ENCODE measurements around the gene CPN1. TPM values are rescaled to one million over a fixed set of nuclear protein-coding genes. Genes with fewer than 3 reads are reported as not detected.
"Not testable (repeated sequence)": the region's sequence is repeated elsewhere in the genome, so short reads cannot be mapped to it uniquely, and the experiment has no call there.

Gene CPN1
- total RNA-seq, 1 donor from 2014 or later, result not detected

GRCh38 chr10:100089241-100089640 lies 7.6 kb upstream of the CPN1 start:
- Histone ChIP-seq H3K4me3 (ENCODE audit: low read depth, low read length) (no peak overlapping the region), H3K36me3 (ENCODE audit: control insufficient read depth, insufficient read depth, low read length) (no peaks in the 10 kb centered on the region), H3K27me3 (ENCODE audit: control insufficient read depth, insufficient read depth, low read length) (peaks cover 2% of the 10 kb centered on the region)
- DNase-seq (ENCODE audit: low read depth), result no peak
- TF ChIP-seq CTCF (IDR thresholded peaks at IDR 0.05; ENCODE audit: insufficient read depth, low read length, poor library complexity, severe bottlenecking), result no peak

GRCh38 chr10:100086708-100087107 lies 5.0 kb upstream of the CPN1 start:
- not testable (repeated sequence) for DNase-seq (ENCODE audit: low read depth); H3K4me3 ChIP-seq (ENCODE audit: low read depth, low read length); H3K36me3 ChIP-seq (ENCODE audit: control insufficient read depth, insufficient read depth, low read length); H3K27me3 ChIP-seq (ENCODE audit: control insufficient read depth, insufficient read depth, low read length)

GRCh38 chr10:100085596-100085995 lies 3.9 kb upstream of the CPN1 start:
- no peaks in the 10 kb centered on the region for H3K36me3 ChIP-seq (ENCODE audit: control insufficient read depth, insufficient read depth, low read length)
- no peak for TF ChIP-seq CTCF (IDR thresholded peaks at IDR 0.05; ENCODE audit: insufficient read depth, low read length, poor library complexity, severe bottlenecking)
- H3K4me3 ChIP-seq (ENCODE audit: low read depth, low read length), result no peak overlapping the region
- no peak for DNase-seq (ENCODE audit: low read depth)
- H3K27me3 ChIP-seq (ENCODE audit: control insufficient read depth, insufficient read depth, low read length), result peaks cover 8% of the 10 kb centered on the region

GRCh38 chr10:100083623-100084022 lies 2.0 kb upstream of the CPN1 start:
- H3K36me3 ChIP-seq (ENCODE audit: control insufficient read depth, insufficient read depth, low read length), result no peaks in the 10 kb centered on the region
- H3K4me3 ChIP-seq (ENCODE audit: low read depth, low read length), result no peak overlapping the region
- no peak for DNase-seq (ENCODE audit: low read depth)
- no peak for TF ChIP-seq CTCF (IDR thresholded peaks at IDR 0.05; ENCODE audit: insufficient read depth, low read length, poor library complexity, severe bottlenecking)
- H3K27me3 ChIP-seq (ENCODE audit: control insufficient read depth, insufficient read depth, low read length), result peaks cover 8% of the 10 kb centered on the region

GRCh38 chr10:100082276-100082675 lies 607 bp upstream of the CPN1 start:
- not testable (repeated sequence) for H3K4me3 ChIP-seq (ENCODE audit: low read depth, low read length); H3K36me3 ChIP-seq (ENCODE audit: control insufficient read depth, insufficient read depth, low read length); H3K27me3 ChIP-seq (ENCODE audit: control insufficient read depth, insufficient read depth, low read length); DNase-seq (ENCODE audit: low read depth)

GRCh38 chr10:100076750-100077149 lies 4.9 kb downstream of the CPN1 start:
- Histone ChIP-seq H3K27me3 (ENCODE audit: control insufficient read depth, insufficient read depth, low read length) (peaks cover 5% of the 10 kb centered on the region), H3K36me3 (ENCODE audit: control insufficient read depth, insufficient read depth, low read length) (no peaks in the 10 kb centered on the region), H3K4me3 (ENCODE audit: low read depth, low read length) (no peak overlapping the region)
- TF ChIP-seq CTCF (IDR thresholded peaks at IDR 0.05; ENCODE audit: insufficient read depth, low read length, poor library complexity, severe bottlenecking), result no peak
- no peak for DNase-seq (ENCODE audit: low read depth)

GRCh38 chr10:100075426-100076220 lies 6.0 kb downstream of the CPN1 start:
- no peak overlapping the region for H3K4me3 ChIP-seq (ENCODE audit: low read depth, low read length)
- no peaks in the 10 kb centered on the region for H3K36me3 ChIP-seq (ENCODE audit: control insufficient read depth, insufficient read depth, low read length)
- no peak for DNase-seq (ENCODE audit: low read depth)
- no peak for TF ChIP-seq CTCF (IDR thresholded peaks at IDR 0.05; ENCODE audit: insufficient read depth, low read length, poor library complexity, severe bottlenecking)
- H3K27me3 ChIP-seq (ENCODE audit: control insufficient read depth, insufficient read depth, low read length), result no peaks in the 10 kb centered on the region
